Activated naive CD8-positive, alpha-beta T cell (primary cell): Measurements from ENCODE around the gene PCDH9.

Experiments used
- H3K27ac Mint-ChIP-seq: one replicate; pipeline ENCODE4 v1.8.0; 2021; ENCODE audit warnings: mixed read lengths
- H3K27me3 Mint-ChIP-seq: one replicate; pipeline ENCODE4 v1.8.0; 2021; ENCODE audit warnings: mixed read lengths
- H3K36me3 Mint-ChIP-seq: one replicate; pipeline ENCODE4 v1.8.0; 2021; ENCODE audit warnings: mixed read lengths
- H3K4me1 Mint-ChIP-seq: one replicate; pipeline ENCODE4 v1.8.0; 2021; ENCODE audit warnings: low read depth, mixed read lengths
- H3K4me3 Mint-ChIP-seq: one replicate; pipeline ENCODE4 v1.8.0; 2021; ENCODE audit warnings: mild to moderate bottlenecking, mixed read lengths
- H3K9me3 Mint-ChIP-seq: one replicate; pipeline ENCODE4 v1.8.0; 2021; ENCODE audit warnings: low read depth, mixed read lengths

The PCDH9 gene

DNA sequence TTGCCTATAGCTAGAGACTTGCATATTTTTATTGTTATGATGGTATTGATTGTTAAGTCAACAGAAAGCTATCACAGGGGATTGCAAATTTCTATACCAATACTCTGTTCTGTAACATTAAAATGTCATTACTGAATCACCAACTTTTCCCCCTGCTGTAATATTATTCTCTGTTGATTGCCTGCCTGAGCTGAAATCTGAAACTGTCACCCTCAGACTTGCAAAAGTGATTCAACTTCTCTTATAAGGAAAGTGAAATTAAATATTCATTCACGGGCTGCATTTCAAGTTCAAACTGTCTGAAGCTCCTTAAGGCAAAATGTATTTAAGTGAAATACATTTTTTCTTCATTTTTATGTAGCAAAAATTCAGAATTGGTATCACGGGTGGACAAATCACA lies 723.2 kb downstream of the PCDH9 start:
- Mint-ChIP-seq H3K36me3 (no peaks in the 10 kb centered on the region), H3K27ac (no peak overlapping the region), H3K9me3 (peaks cover 4% of the 10 kb centered on the region), H3K4me3 (no peak overlapping the region), H3K27me3 (no peaks in the 10 kb centered on the region), H3K4me1 (no peaks in the 10 kb centered on the region)

DNA sequence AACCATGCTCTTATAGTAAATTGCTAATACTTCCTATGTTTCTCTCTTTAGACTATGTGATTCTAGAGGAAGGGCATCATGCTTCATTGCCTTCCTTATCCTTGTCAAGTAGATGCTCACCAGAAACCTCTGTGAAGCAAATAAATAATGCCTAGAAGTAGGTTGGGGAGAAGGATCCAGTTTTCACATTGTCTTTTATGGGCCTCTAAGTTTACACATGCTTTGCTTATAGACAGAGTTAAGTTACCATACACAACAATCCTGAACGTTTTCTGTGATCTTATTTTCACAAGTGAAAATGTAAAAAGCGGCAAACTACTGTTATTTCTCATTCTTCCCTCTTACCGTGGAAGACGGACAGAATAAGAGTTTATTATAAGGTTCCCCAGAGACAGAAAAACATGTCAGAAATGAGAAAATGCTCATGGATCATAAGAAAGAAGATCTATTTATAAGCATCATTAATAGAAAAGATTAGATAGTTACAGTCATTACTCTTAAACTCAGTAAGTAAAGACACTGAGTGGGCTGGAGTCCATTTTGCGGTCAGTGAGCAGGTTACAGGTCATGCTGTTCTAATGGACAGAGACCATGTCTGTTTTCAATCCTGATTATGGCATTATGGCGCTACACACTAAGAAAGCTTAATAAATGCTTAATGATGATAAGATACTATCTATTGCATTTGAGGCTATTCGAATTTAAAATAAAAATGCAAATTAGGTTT lies 723.9 kb downstream of the PCDH9 start:
- H3K4me3 Mint-ChIP-seq: no peak overlapping the region
- peaks cover 4% of the 10 kb centered on the region for H3K9me3 Mint-ChIP-seq
- no peak overlapping the region for H3K27ac Mint-ChIP-seq
- H3K27me3 Mint-ChIP-seq: no peaks in the 10 kb centered on the region
- H3K36me3 Mint-ChIP-seq: no peaks in the 10 kb centered on the region
- no peaks in the 10 kb centered on the region for H3K4me1 Mint-ChIP-seq

DNA sequence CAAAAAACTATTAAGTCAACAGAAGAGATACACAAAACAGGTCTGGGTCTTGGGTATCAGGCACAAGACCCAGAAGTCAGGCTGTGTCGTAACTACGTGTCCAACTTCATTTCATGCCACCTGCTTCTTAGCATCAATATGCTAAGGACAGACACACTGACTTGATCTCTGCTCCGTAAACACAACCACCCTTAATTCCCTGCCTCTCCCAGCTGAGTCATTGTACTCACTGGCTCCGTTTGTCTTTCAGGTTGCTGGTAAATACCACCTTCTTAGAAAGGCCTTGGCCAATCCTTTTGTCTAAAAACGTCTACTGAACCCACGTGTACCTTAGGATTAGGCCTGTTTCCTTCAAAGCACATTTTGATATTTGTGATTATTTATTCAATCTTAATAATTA lies 726.2 kb downstream of the PCDH9 start:
- Mint-ChIP-seq H3K27me3 (no peaks in the 10 kb centered on the region), H3K27ac (no peak overlapping the region), H3K4me3 (no peak overlapping the region), H3K4me1 (no peaks in the 10 kb centered on the region), H3K36me3 (no peaks in the 10 kb centered on the region), H3K9me3 (peaks cover 4% of the 10 kb centered on the region)

DNA sequence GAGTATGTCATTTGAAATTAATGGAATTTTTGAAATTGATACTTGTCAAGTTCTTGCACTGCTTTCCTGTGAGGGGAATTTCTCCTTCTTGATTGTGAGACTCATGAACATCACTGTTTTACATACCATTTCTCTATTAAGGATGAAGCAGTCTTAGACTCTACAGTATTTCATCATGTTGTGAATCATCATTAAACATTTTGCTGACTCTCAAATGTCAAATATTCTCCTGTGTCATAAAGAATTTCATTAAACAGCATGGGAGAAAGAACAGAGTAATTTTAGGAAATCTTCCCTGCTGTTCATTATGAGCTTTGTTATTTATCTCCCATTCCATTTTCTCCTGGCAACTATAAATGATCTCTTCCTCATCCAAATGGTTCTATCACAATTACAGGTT lies 729.0 kb downstream of the PCDH9 start:
- H3K4me3 Mint-ChIP-seq: no peak overlapping the region
- H3K9me3 Mint-ChIP-seq: peaks cover 4% of the 10 kb centered on the region
- no peaks in the 10 kb centered on the region for H3K4me1 Mint-ChIP-seq
- H3K27ac Mint-ChIP-seq: no peak overlapping the region
- no peaks in the 10 kb centered on the region for H3K27me3 Mint-ChIP-seq
- H3K36me3 Mint-ChIP-seq: no peaks in the 10 kb centered on the region

DNA sequence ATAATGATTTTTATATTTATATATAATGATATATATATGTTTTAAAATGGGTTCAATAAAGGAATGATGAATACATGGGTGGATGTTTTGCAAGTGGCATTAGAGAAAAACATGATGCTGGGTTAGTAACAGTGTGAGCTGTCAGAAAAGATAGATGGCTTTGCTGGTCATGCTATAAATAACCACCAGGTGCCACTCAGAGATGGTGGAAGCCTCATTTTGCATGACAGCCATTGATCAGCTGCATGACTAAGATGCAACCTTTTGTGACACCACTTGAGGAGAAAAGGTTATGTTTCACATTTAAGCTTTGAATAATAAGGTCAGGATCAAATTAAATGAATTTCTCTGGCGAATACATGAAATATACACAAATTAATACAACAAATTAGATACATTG lies 737.7 kb downstream of the PCDH9 start:
- H3K4me3 Mint-ChIP-seq: no peak overlapping the region
- peaks cover 3% of the 10 kb centered on the region for H3K9me3 Mint-ChIP-seq
- H3K36me3 Mint-ChIP-seq: no peaks in the 10 kb centered on the region
- H3K27ac Mint-ChIP-seq: no peak overlapping the region
- no peaks in the 10 kb centered on the region for H3K4me1 Mint-ChIP-seq
- no peaks in the 10 kb centered on the region for H3K27me3 Mint-ChIP-seq

DNA sequence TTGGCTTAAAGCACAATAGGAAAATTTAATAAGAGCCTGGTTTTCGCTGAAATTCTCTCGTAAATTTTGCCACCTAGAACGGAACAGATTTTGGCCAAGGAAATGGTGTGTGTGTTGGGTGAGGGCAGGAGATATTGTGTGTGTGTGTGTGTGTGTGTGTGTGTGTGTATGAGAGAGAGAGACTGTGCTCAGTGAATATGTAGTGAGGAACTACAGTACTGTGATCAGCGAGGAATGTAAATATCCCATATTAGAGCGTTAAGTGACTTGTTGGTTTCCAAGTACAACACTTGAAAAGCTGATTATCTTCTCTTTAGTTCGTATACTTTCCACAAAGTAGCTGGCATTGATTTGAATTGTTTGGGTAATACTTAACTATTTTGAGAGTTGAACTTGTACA lies 738.9 kb downstream of the PCDH9 start:
- Mint-ChIP-seq H3K4me3 (no peak overlapping the region), H3K9me3 (peaks cover 3% of the 10 kb centered on the region), H3K4me1 (no peaks in the 10 kb centered on the region)

DNA sequence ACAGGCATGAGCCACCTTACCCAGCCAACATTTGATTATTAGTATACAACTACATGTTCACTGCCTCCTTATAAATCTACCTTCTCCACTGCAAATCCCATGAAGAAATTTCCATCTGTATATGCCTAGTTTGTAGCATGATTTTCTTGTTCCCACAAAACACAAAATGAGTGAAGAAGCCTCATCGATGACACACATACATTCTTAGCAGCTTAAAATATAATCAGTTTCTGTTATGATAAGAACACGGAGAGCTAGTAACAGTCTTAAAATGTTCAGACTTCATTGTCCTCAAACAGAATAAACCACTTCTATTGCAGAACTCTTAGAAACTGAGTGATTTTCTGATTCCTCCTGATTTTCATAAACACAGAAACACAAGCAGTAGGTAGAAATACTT lies 740.5 kb downstream of the PCDH9 start:
- no peak overlapping the region for H3K27ac Mint-ChIP-seq
- H3K9me3 Mint-ChIP-seq: peaks cover 3% of the 10 kb centered on the region
- H3K4me3 Mint-ChIP-seq: no peak overlapping the region
- H3K36me3 Mint-ChIP-seq: no peaks in the 10 kb centered on the region
- H3K4me1 Mint-ChIP-seq: no peaks in the 10 kb centered on the region
- no peaks in the 10 kb centered on the region for H3K27me3 Mint-ChIP-seq

More for the DNA sequence above, 738.9 kb downstream of the PCDH9 start:
- no peak overlapping the region for H3K27ac Mint-ChIP-seq
- no peaks in the 10 kb centered on the region for H3K36me3 Mint-ChIP-seq
- no peaks in the 10 kb centered on the region for H3K27me3 Mint-ChIP-seq

DNA sequence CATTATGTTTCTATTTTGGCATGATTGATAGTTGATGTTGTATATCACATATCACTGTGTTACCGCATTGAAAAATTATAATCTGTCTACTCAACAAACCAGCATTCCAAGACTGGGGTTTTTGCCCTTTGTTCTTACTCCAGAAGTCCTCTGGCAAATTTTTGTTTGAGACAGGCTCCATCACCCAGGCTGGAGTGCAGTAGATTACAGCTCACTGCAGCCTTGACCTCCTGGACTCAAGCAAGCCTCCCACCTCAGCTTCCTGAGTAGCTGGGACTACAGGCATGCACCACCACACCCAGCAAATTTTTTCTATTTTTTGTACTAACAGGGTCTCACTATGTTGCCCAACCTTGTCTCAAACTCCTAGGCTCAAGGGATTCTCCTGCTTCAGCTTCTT lies 741.0 kb downstream of the PCDH9 start:
- Mint-ChIP-seq H3K27me3 (no peaks in the 10 kb centered on the region), H3K36me3 (no peaks in the 10 kb centered on the region), H3K4me3 (no peak overlapping the region), H3K9me3 (peaks cover 3% of the 10 kb centered on the region), H3K4me1 (no peaks in the 10 kb centered on the region), H3K27ac (no peak overlapping the region)

DNA sequence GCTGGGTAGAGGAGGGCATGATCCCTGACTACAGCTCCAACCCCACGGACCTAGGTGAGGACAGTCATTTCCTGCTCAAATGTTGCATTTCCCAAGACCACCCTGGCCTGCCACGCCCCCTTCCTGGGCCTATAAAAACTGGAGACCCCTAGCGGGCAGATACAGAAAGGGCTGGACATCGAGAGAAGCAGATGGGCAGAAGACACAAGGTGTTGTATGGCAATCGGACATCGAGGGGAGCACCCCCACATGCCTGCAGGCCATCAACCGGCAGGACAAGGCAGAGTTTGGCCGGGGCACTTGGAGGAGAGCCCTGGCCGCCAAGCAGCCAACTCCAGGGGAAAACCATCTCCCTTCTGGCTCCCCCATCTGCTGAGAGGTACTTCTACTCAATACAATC lies 746.4 kb downstream of the PCDH9 start:
- Mint-ChIP-seq H3K27me3 (no peaks in the 10 kb centered on the region), H3K4me1 (no peaks in the 10 kb centered on the region), H3K4me3 (no peak overlapping the region), H3K36me3 (no peaks in the 10 kb centered on the region), H3K9me3 (no peaks in the 10 kb centered on the region), H3K27ac (no peak overlapping the region)

DNA sequence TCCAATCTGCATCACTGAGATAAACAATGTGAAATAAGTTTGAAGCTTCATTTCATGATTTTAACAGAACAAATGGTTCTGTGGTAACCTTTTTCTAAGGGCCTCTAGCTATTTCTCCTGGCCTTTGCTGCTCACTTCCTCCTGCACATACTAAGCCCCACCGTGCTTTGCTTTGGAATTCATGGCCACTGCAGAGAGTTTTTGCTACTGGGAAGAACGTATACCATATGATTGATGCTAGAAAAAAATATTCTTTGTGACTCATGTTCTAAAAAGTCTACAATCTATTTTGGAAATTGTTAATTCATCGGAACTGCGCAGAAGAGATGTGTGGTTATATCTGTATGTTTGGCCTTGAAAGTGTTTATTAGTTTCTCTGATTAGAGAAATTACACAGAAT lies 747.3 kb downstream of the PCDH9 start:
- Mint-ChIP-seq H3K9me3 (peaks cover 5% of the 10 kb centered on the region), H3K27ac (no peak overlapping the region), H3K36me3 (no peaks in the 10 kb centered on the region), H3K27me3 (no peaks in the 10 kb centered on the region), H3K4me1 (no peaks in the 10 kb centered on the region), H3K4me3 (no peak overlapping the region)

DNA sequence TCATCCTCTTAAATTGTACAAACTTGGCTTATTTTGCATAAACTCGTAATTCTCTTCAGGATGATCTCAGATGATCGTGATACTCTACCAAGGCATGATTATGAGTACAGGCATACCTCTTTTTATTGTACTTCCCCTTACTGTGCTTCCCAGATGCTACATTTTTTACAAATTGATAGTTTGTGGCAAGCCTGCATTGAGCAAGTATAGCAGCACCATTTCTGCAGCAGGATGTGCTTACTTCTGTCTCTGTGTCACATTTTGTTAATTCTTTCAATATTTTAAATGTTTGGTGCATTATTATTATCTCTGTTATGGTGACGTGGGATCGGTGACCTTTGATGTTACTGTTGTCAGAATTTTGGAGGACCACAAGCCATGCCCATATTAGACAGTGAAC lies 752.3 kb downstream of the PCDH9 start:
- Mint-ChIP-seq H3K4me3 (no peak overlapping the region), H3K9me3 (peaks cover 7% of the 10 kb centered on the region), H3K27me3 (no peaks in the 10 kb centered on the region), H3K4me1 (no peaks in the 10 kb centered on the region), H3K36me3 (no peaks in the 10 kb centered on the region), H3K27ac (no peak overlapping the region)

DNA sequence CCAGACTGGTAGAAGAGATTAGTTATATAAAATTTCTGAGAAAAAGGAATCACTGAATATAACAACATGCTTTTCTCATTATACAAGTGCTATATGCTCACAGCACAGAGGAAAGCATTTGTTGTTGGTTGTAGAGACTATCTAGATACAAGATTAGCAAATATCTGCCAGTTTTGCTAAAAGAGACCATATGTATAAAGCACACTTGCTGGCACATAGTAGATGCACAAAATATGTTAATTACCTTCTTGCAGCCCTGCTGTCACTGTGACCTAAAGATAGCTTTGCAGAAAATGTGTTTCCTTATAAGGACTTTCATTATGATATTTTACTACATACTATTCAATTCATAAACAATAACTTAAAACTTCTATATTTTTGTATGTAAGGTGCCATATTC lies 755.1 kb downstream of the PCDH9 start:
- Mint-ChIP-seq H3K36me3 (no peaks in the 10 kb centered on the region), H3K27me3 (no peaks in the 10 kb centered on the region), H3K4me3 (no peak overlapping the region), H3K4me1 (no peaks in the 10 kb centered on the region), H3K27ac (no peak overlapping the region), H3K9me3 (peaks cover 7% of the 10 kb centered on the region)

DNA sequence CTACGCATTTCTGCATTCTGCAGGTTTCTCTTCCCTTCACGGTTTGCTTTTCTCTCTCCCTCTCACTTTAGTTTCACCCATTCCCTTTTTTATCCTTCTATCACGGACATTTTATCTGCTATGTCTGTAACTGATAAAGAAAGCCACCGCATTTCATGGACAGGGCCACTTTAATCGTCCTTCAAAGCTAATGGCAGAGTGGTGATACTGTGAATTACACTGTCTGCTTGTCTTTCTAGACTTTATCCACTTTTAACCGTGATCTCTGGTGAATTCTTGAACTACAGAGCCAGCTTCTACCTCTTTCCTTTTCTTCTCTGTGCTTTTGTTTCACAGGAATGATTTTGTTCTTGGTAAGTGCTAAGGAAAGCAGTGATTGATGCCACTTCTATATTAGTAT lies 760.4 kb downstream of the PCDH9 start:
- Mint-ChIP-seq H3K4me3 (no peak overlapping the region), H3K27me3 (peaks cover 1% of the 10 kb centered on the region), H3K36me3 (no peaks in the 10 kb centered on the region), H3K4me1 (no peaks in the 10 kb centered on the region), H3K27ac (no peak overlapping the region), H3K9me3 (no peaks in the 10 kb centered on the region)

DNA sequence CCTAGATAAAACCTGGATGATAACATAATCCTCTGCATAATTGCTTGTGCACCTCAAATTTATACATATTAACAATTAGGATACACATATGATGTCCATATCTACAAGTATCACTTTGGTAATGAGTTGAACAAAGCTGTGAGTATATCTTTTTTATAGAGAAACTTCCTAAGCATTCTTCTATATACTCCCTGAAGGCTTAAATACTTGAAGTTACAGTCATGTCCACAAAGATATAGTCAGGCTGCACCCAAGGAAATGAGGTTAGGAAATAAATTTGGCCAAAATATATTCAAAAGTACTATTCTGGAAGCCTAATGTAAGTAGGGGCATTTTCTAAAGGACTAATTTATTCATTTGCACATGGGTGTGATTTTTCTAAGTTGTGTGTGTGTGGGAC lies 761.5 kb downstream of the PCDH9 start:
- no peaks in the 10 kb centered on the region for H3K36me3 Mint-ChIP-seq
- peaks cover 1% of the 10 kb centered on the region for H3K27me3 Mint-ChIP-seq
- H3K9me3 Mint-ChIP-seq: no peaks in the 10 kb centered on the region
- H3K27ac Mint-ChIP-seq: no peak overlapping the region
- no peaks in the 10 kb centered on the region for H3K4me1 Mint-ChIP-seq
- no peak overlapping the region for H3K4me3 Mint-ChIP-seq

DNA sequence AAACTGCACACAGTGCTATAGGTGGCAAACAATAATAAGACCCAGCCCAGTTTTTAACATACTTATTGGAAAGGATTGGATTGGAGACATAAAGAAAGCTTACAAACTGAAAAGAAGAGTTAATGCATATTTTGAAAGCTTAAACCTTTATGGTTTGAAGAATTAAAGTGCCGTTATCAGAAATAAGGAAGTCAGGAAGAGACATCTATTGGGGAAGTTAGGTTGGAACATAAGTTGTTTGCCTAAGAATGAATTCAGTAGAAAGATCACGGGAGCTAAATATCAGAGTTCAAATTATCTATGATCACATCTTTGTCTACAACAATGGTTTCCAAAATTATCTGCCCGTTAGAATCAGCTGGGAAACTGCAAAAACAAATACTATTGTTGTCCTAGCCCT lies 767.9 kb downstream of the PCDH9 start:
- Mint-ChIP-seq H3K4me1 (no peaks in the 10 kb centered on the region), H3K36me3 (no peaks in the 10 kb centered on the region), H3K9me3 (peaks cover 5% of the 10 kb centered on the region), H3K4me3 (no peak overlapping the region), H3K27ac (no peak overlapping the region), H3K27me3 (no peaks in the 10 kb centered on the region)

DNA sequence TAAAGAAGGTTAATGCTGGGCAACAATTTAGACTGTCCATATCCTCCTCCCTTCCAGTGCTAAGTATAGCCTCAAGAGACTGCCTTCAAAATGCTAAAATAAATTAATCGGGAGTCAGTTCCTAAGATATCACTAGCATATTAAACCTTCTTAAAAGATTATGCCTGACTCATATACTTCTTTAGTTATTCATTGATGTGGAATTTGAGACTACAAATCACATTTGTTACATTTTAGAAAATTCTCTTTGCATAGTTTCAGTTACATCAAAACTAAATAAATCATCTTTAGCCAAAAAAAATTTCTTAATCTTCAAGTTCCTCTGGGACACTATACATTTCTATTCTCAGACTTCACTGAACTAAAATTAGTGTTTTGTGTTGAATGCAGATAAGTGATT lies 769.1 kb downstream of the PCDH9 start:
- Mint-ChIP-seq H3K9me3 (peaks cover 5% of the 10 kb centered on the region), H3K4me1 (no peaks in the 10 kb centered on the region), H3K27ac (no peak overlapping the region), H3K36me3 (no peaks in the 10 kb centered on the region), H3K27me3 (no peaks in the 10 kb centered on the region), H3K4me3 (no peak overlapping the region)
